Activated CD4-positive, alpha-beta T cell treated with anti-CD3 and anti-CD28 coated beads for 24 hours (primary cell): ENCODE measurements around the gene SLC16A10.
"Not testable (repeated sequence)": the region's sequence is repeated elsewhere in the genome, so short reads cannot be mapped to it uniquely, and the experiment has no call there.

Experiments
- DNase-seq, 2 donors: peaks; one replicate each; pipeline ENCODE4 v3.0.0-alpha.2; 2020; ENCODE audit warnings: low read depth in 2 of 2

Gene SLC16A10

DNA sequence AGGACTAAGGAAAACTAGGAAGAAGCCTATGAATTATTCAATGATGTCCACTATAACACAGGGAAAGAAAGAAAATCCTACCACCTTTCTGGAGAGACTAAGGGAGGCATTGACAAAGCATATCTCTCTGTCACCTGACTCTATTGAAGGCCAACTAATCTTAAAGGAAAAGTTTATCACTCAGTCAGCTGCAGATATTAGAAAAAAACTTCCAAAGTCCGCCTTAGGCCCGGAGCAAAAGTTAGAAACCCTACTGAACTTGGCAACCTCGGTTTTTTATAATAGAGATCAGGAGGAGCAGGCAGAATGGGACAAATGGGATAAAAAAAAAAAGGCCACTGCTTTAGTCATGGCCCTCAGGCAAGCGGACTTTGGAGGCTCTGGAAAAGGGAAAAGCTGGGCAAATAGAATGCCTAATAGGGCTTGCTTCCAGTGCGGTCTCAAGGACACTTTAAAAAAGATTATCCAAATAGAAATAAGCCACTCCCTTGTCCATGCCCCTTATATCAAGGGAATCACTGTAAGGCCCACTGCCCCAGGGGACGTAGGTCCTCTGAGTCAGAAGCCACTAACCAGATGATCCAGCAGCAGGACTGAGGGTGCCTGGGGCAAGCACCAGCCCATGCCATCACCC, 47.0 kb downstream of the SLC16A10 start:
- not testable (repeated sequence) for DNase-seq

DNA sequence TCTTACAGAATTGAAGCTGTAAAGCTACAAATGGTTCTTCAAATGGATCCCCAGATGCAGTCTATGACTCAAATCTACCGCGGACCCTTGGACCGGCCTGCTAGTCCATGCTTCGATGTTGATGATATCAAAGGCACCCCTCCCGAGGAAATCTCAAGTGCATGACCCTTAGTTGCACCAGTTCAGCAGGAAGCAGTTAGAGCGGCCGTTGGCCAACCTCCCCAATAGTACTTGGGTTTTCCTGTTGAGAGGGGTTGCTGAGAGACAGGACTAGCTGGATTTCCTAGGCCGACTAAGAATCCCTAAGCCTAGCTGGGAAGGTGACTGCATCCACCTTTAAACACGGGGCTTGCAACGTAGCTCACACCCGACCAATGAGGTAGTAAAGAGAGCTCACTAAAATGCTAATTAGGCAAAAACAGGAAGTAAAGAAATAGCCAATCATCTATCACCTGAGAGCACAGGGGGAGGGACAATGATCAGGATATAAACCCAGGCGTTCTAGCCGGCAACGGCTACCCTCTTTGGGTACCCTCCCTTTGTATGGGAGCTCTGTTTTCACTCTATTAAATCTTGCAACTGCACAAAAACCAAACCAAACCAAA, 50.3 kb downstream of the SLC16A10 start:
- DNase-seq, result not testable (repeated sequence)

DNA sequence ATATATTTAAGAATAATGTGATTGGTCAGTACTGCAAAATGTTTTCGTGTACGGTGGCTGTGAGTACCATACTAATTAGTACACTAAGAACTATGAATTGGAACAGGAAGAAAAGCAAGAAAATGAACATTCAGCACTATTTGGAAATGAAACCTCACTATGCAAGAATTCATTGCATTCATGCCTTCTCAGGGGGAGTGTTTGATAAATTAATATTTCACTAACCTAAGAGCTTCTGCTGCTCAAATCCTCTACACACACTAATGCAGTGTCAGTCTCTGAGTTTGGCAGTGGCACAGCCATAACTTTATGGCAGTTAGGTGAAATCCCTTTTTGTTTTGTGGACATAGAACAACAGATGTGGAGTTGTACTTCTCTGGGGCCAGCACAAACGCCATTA, 60.1 kb downstream of the SLC16A10 start:
- DNase-seq, result no peak

DNA sequence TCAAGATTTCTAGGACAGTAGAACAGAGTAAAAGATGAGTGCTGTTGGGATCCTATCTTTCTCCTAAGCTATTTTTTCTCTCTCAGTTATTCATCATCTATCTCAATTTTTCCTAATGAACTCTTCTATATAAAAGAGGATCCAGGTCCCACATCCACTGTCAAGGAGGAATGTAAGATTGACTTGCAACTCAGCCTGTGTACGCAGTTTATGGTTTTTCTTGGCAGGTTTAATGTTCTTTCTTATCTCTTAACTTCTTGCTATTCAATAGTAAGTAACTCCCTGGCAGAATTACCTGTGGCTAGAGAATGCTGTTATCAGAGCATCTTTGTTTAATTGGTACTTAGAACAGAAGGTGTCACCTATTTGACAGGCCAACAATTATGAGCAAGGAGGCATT, 60.8 kb downstream of the SLC16A10 start:
- no peak for DNase-seq

DNA sequence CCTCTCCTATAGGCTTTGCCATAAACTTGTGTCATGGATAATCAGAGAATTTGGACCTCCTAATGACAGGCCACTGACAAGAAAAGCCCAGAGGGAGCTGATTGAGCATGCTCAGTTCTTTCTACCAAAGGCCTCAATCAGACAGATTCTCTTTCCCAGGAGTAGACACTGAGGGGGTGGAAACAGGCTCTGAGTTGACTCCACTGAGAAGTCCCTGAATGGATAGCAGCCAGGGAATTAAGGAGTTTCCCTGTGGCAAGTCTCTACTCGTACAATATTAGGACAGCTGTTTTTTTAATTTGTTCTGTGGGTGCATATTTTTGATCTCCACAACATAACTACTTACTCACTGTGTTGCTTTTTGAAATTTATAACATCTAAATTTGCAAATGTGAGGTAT, 63.3 kb downstream of the SLC16A10 start:
- no peak for DNase-seq

DNA sequence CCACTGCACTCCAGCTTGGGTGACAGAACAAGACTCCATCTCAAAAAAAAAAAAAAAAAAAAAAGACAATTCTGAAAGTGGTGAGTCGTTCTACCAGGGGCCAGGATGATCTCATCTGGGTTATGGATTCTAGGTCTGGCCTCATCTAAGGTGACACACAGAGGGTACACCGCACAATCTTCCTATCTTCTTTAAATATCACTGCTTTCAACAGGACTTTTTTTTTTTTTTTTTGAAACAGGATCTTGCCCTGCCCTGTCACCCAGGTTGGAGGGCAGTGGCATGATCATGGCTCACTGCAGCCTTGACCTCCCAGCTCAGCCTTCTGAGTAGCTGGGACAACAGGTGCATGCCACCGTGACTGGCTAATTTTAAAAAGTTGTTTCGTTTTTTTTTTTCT, 67.7 kb downstream of the SLC16A10 start:
- no peak for DNase-seq

DNA sequence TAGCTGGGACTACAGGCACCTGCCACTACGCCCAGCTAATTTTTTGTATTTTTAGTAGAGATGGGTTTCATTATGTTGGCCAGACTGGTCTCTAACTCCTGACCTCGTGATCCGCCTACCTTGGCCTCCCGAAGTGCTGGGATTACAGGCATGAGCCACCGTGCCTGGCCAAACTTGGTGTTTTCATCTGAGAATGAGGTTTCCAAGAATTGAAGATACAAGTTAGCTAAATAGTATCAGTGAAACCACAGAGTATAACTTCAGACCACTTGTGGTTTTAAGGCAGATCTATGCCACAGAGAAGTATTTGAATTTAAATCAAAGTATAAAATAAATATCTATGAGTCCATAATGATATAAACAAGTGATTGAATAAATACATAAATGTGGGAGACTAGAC, 70.1 kb downstream of the SLC16A10 start:
- no peak for DNase-seq

DNA sequence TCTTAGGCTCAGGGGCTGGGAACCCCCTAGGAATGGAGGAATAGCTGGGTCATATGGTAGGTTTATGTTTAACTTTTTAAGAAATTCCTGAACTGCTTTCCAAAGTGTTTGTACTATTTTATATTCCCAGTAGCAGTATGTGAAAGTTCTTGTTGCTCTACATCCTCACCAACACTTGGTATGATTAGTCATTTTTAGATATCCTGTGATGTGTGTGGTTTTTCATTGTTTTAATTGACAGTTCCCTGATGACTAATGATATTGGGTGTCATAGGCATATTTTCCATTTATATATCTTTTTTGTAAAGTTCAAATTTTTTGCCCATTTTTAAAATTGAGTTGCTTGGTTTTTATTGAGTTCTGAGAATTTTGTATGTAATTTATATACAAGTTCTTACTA, 72.3 kb downstream of the SLC16A10 start:
- no peak for DNase-seq

DNA sequence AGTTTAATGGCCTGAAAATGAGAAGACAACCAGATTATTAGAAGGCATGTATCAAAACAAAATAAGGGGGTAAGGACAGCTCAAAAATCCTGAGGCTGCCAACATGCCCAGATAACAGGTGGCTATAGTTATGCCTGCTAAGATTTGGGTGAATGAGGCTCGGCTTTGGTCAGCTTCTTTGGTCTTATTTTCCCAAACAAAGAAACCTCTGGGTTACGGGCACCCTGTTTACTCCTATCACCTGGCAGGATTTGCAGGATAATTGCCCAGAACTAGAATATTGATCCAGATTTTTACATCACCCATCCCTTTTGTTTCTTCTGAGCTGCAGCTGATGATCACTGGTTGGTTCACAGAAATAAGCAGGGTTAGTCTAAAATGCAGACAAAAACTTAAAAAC, 74.3 kb downstream of the SLC16A10 start:
- DNase-seq, result no peak

DNA sequence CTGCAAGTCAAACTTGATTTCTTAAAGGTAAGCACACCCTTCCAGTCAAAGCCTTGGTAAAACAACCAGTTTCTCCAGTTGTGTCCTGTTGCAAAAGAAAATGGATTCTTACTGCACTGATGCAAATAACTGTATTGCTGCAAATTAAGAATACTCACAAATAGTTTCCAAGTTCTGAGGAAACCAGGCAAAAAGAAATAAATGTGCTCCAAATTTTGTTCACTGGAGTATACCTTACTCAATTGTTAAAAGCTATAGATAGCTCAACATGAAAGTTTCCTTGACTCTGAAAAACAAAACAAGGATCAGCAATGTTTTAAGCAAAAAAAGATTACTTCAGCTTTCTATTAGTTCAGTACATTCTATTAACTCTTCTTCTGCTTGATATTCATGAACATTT, 75.2 kb downstream of the SLC16A10 start:
- DNase-seq, result no peak

DNA sequence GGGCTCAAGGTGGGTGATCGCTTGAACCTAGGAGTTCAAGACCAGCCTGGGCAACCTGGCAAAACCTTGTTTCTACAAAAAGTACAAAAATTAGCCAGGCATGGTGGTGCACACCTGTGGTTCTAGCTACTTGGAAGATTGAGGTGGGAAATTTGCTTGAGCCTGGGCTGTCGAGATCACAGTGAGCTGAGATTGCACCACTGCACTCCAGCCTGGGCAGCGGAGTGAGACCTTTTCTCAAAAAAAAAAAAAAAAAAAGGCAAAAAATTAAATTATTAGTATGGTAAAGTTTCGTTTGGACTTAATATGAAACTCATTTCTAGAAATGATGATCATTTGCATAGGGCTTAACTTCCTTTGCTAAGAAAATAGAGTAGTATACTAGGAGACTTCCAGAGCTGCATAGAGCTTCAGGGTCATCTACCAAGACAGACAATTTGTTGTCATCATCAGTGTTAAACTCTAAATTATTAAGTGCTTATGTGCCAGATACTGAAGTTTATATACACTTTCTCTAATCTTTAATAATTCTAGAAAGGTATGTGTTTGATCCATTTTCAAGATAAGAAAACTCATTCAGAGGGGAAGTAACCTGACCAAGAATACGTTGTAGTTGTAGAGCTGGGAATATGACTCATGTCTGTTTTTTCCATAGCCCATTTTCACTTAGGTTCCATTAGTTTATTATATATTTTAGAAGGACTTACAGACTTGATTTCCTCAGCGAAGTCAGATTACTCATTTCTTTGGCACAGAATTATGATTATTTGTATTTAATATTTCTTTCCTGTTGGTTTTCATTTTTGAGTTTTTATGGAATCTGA, 84.5 kb downstream of the SLC16A10 start:
- DNase-seq, result no peak

DNA sequence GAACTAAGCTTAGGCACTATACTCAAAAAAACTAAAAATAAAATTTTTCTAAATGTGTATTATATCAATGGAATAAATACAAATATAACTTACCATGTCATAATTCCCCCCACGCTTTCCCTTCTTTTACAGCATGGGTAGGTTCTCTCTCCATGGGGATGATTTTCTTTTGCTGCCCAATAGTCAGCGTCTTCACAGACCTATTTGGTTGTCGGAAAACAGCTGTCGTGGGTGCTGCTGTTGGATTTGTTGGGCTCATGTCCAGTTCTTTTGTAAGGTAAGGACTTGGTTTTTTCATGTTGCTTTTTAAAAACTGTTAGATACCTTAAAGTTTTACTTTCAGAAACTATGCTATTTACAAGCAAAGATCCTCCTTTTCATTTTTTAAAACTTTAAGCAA, 85.3 kb downstream of the SLC16A10 start:
- no peak for DNase-seq

DNA sequence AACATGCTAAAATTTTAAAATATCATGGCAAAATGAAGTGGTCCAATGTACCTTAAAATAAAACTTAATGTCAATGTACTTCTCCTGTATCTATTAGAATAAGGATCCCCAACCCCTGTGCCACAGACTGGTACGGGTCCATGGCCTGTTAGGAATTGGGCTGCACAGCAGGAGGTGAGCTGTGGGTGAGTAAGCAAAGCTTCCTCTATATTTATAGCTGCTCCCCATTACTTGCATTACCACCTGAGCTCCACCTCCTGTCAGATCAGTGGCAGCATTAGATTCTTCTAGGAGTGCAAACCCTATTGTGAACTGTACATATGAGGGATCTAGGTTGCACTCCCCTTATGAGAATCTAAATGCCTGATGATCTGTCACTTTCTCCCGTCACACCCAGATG, 86.0 kb downstream of the SLC16A10 start:
- no peak for DNase-seq

DNA sequence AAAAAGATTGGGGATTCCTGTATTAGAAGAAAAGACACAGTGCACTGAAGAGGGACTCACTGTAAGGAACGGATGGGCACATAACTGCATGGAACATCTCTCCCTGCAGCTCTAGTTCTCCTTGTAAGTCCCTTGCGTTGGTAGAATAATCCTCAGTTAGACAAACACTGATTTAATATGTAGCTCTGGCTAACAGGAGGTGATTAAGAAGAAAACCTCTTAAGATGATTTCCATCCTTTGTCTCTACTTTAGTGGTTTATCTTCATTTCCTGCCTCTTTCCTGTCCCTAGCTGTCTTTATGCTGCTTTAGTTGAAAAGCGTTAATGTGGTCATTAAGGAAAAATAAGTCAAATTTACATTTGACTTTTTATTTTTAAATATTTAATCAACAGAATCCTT, 86.6 kb downstream of the SLC16A10 start:
- DNase-seq, result no peak

DNA sequence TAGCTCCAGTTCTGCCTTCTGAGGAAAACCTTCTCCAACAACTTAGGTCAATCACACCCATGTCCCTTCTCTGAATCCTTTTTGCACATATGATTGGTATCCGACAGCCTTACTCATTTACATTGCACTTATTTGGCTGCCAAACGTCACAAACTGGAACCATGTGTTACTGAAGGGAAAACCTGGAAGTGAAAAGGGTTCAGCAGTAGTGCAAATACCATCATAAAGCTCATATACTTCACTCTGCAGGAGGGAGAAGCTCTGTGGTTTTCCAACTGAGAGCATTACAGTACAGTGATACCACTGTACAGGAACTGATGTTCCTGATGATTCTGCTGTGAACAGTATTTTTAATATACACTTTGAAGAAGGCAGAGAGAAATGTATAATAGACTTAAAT, 87.8 kb downstream of the SLC16A10 start:
- no peak for DNase-seq

DNA sequence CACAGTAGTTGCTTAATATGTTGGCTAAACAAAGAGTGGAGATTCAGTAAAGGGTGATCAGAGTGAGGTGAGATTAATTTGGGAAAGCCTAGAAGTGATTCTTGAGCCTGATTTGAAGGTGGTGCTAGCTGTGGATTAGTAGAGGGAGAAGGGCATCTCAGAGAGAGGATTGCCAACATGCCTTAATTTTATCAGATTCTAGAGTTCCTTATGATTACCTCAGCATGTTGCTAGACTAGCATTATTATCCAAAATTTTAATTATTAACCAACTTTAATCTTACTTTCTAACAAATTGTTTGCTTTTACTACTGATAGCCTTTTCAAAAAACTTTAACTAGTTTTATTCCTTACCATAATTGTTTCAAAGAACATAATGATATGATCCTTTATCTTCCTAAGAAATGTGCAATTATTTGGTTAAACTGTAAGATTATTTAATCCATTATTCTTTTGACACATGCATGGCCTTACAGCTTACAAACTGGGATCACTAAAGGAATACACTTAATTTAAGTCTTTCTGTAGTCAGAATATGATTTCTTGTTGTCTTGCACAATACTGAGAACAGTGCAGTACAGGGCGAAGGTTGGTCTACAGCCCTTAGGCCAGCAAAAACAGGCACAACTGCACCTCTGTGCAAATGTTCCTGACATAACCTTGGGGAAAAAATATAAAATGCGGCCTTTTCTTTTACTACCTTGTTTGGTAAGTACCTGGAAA, 88.9 kb downstream of the SLC16A10 start:
- DNase-seq, result no peak

DNA sequence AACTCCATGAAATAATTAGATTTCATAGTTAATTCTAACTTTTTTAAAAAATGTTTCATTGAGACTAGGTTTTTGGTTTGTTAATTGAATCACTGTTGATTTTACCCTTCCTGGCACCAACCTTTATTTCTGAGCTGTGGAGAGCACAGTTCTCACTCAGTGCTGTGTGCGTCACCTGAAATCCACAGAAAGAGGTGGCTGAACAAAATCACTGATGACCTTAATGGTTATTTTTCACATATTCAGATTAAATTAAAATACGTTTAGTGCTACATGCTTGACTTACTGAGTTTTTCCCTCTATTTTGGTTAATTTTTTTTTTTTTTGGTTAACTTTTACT, 89.4 kb downstream of the SLC16A10 start:
- no peak for DNase-seq

DNA sequence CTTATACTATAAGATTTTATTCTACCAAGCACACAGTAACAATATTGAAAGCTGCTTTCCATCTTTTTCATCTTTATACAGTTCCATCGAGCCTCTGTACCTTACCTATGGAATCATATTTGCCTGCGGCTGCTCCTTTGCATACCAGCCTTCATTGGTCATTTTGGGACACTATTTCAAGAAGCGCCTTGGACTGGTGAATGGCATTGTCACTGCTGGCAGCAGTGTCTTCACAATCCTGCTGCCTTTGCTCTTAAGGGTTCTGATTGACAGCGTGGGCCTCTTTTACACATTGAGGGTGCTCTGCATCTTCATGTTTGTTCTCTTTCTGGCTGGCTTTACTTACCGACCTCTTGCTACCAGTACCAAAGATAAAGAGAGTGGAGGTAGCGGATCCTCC, 89.8 kb downstream of the SLC16A10 start:
- DNase-seq, result no peak

DNA sequence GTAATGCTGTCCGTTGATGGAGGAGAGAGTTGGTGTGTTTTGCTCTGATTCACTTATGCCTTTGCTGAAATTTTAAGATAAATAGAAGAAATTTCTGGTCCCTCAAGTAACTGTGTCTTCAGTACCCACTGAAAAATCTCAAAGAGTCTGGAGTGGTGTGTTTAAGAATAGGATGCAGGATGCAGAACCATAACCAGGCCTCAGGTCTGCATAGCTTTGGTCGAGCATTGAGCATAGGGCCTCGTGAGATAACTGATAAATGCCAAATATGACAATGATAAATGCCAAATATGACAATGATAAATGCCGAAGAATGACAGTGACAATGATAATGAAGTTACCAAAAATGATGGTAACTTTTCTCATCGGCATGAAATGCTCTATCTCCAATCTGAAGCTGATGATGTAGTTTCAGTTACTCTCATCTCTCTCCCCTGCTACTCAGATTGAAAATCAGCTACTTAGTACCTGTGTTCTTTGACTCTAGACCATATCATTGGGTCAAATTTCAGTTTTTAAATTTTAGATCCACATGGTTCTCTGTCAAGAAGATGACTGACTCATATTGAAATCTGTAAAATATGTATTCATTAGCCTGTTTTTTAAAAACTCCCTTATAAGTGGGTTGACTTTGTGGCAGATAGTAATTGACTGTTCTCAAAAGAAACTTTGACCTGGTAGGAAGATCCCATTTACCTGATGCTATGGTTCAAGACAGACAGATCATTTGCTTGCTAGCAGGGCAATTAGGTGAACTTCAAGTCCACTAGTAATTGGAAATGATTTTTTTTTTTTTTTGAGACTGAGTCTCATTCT, 96.6 kb downstream of the SLC16A10 start:
- DNase-seq, result no peak

DNA sequence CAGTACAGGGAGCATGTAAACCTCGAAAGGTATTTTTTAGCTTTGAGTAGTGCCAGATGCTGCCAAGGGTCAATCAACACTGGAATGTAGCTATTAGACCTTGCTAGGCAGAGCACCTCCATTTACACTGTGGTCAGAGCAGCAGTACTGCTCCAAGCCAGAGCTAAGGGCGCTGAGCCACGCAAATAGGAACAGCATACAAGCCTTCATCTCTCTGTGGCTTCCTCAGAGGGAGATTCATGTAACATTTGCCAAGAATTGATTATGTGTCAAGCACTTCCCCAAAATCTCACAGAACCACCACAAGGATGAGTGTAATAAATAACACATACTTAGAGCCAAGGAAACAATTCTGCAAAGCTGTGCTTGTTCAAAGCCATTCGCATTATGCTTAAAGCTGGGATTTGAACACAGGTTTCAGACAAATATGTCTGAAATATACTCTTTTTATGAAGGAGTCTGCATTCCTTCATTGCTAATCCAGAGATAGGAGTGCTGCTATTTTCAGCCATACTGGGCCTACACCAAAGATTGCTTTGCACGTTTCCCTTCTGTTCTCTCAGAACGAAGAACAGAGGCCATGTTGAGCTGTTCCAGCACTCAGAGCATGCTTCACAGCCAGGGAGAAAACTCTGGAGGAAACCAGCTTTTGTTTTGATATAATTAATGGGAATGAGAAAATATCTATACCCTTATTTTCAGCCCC, 97.7 kb downstream of the SLC16A10 start:
- no peak for DNase-seq

DNA sequence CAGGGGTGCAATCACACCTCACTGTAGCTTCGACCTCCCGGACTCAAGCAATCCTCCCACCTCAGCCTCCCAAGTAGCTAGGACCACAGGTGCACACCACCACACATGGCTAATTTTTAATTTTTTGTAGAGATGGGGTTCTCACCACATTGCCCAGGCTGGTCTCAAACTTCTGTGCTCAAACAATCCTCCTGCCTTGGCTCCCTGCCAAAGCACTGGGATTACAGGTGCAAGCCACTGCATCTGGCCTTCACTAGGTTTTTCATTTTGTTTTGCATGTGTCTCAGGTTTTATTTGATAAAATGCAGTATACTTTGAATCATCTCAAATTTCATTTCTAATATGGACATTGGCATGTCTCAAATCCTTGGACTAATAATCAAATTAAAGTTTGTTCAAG, 98.7 kb downstream of the SLC16A10 start:
- no peak for DNase-seq
